NB4 (cell line): ENCODE results near the gene AMIGO3.

ENCODE experiments used
- CTCF ChIP-seq: IDR thresholded peaks from one replicate; pipeline ENCODE4 v1.5.1; 2012; ENCODE audit warnings: low read depth, low read length
- POLR2A ChIP-seq: IDR thresholded peaks from 2 replicates; pipeline ENCODE4 v1.6.1; 2011; ENCODE audit warnings: mild to moderate bottlenecking; ENCODE audit not compliant: insufficient read length; ENCODE audit errors: extremely low read depth

GRCh38 chr3:49722896-49723295 is 3.4 kb upstream of the AMIGO3 start:
- TF ChIP-seq CTCF (no peak), POLR2A (no peak)
